Measurements from ENCODE around the gene OAS2.

DNA sequence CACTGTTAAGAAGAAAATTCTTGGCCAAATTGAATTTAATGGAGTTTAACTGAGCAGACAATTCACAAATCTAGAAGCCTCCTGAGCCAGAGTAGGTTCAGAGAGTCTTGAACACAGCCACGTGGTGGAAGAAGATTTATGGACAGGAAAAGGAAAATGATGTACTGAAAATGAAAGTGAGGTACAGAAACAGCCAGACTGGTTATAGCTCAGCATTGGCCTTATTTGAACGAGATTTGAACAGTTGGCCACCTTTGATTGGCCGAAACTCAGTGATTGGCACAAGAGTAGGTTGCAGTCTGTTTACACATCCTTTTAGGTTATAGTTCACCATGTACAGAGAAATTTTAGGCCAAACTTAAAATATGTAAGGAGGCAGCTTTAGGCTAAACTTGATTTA, 9.9 kb downstream of the OAS2 start:
- no peak for TF ChIP-seq CBX2 (IDR thresholded peaks at IDR 0.05; ENCODE audit: borderline replicate concordance, low read depth)
- no peak for TF ChIP-seq MAFK (IDR thresholded peaks at IDR 0.05; ENCODE audit: partially characterized antibody)
- TF ChIP-seq, protein P1, sequence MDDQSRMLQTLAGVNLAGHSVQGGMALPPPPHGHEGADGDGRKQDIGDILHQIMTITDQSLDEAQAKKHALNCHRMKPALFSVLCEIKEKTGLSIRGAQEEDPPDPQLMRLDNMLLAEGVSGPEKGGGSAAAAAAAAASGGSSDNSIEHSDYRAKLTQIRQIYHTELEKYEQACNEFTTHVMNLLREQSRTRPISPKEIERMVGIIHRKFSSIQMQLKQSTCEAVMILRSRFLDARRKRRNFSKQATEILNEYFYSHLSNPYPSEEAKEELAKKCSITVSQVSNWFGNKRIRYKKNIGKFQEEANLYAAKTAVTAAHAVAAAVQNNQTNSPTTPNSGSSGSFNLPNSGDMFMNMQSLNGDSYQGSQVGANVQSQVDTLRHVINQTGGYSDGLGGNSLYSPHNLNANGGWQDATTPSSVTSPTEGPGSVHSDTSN (IDR thresholded peaks at IDR 0.05) = no peak

Measured in A549 (cell line).